Parathyroid adenoma (tissue), 2 donors: ENCODE data around the gene UBTD1.

ENCODE experiments used
- H2AFZ ChIP-seq: fragments of 300-600 bp; sonication (generic); one replicate; pipeline ENCODE4 v1.7.0; 2017; ENCODE audit warnings: antibody characterized with exemption, mild to moderate bottlenecking
- H3K27ac ChIP-seq: fragments of 300-600 bp; sonication (generic); one replicate; pipeline ENCODE4 v1.7.0; 2017
- H3K27me3 ChIP-seq: fragments of 300-600 bp; sonication (generic); one replicate; pipeline ENCODE4 v1.7.0; 2017; ENCODE audit warnings: low read length; ENCODE audit not compliant: control insufficient read depth, insufficient read depth
- H3K36me3 ChIP-seq: fragments of 300-600 bp; sonication (generic); one replicate; pipeline ENCODE4 v1.7.0; 2017; ENCODE audit warnings: low read length; ENCODE audit not compliant: control insufficient read depth, insufficient read depth
- H3K4me1 ChIP-seq: fragments of 300-600 bp; sonication (generic); one replicate; pipeline ENCODE4 v1.7.0; 2017; ENCODE audit warnings: control low read depth
- H3K4me2 ChIP-seq: fragments of 300-600 bp; sonication (generic); one replicate; pipeline ENCODE4 v1.7.0; 2017; ENCODE audit warnings: low read length
- H3K4me3 ChIP-seq: fragments of 300-600 bp; sonication (generic); one replicate; pipeline ENCODE4 v1.7.0; 2017; ENCODE audit warnings: low read depth, low read length
- H3K79me2 ChIP-seq: fragments of 300-600 bp; sonication (generic); one replicate; pipeline ENCODE4 v1.7.0; 2017; ENCODE audit warnings: control low read depth
- H3K9ac ChIP-seq: fragments of 300-600 bp; sonication (generic); one replicate; pipeline ENCODE4 v1.7.0; 2017; ENCODE audit warnings: mild to moderate bottlenecking
- H3K9me3 ChIP-seq: fragments of 300-600 bp; sonication (generic); one replicate; pipeline ENCODE4 v1.7.0; 2017; ENCODE audit warnings: low read length; ENCODE audit not compliant: control insufficient read depth
- CTCF ChIP-seq: fragments of 300-600 bp; sonication (generic); IDR thresholded peaks from one replicate; pipeline ENCODE4 v1.7.0; 2017; ENCODE audit warnings: antibody characterized with exemption, mild to moderate bottlenecking
- donor health status: primary hyperparathyroidism.

The UBTD1 gene

GRCh38 chr10:97596101-97597082 lies 97.7 kb downstream of the UBTD1 start:
- H3K4me3 ChIP-seq, result no peak overlapping the region
- H3K9ac ChIP-seq, result no peak overlapping the region

GRCh38 chr10:97597778-97598177 lies 99.1 kb downstream of the UBTD1 start:
- no peak overlapping the region for H3K4me3 ChIP-seq
- no peaks in the 10 kb centered on the region for H3K27me3 ChIP-seq
- no peaks in the 10 kb centered on the region for H3K36me3 ChIP-seq
- no peak overlapping the region for H3K4me2 ChIP-seq
- H2AFZ ChIP-seq, result no peak overlapping the region
- no peak overlapping the region for H3K9ac ChIP-seq
- no peak overlapping the region for H3K27ac ChIP-seq
- H3K9me3 ChIP-seq, result no peaks in the 10 kb centered on the region
- H3K4me1 ChIP-seq, result no peaks in the 10 kb centered on the region
- peaks cover 3% of the 10 kb centered on the region for H3K79me2 ChIP-seq
- TF ChIP-seq CTCF, result no peak

More at GRCh38 chr10:97596101-97597082, 97.7 kb downstream of the UBTD1 start:
- TF ChIP-seq CTCF, result no peak
- Histone ChIP-seq H2AFZ (no peak overlapping the region), H3K79me2 (peaks cover 3% of the 10 kb centered on the region), H3K4me2 (no peak overlapping the region), H3K27ac (no peak overlapping the region), H3K36me3 (no peaks in the 10 kb centered on the region), H3K4me1 (no peaks in the 10 kb centered on the region), H3K27me3 (no peaks in the 10 kb centered on the region), H3K9me3 (no peaks in the 10 kb centered on the region)

GRCh38 chr10:97598407-97599271 lies 99.9 kb downstream of the UBTD1 start:
- Histone ChIP-seq H3K4me2 (no peak overlapping the region), H3K27me3 (no peaks in the 10 kb centered on the region), H3K79me2 (peaks cover 3% of the 10 kb centered on the region), H3K4me1 (no peaks in the 10 kb centered on the region), H3K27ac (no peak overlapping the region), H3K9me3 (no peaks in the 10 kb centered on the region), H3K9ac (no peak overlapping the region), H3K4me3 (no peak overlapping the region), H2AFZ (no peak overlapping the region), H3K36me3 (no peaks in the 10 kb centered on the region)
- no peak for TF ChIP-seq CTCF

GRCh38 chr10:97599272-97599619 lies 100.5 kb downstream of the UBTD1 start:
- Histone ChIP-seq H3K27ac (no peak overlapping the region), H3K4me3 (no peak overlapping the region), H3K4me2 (no peak overlapping the region), H3K9ac (no peak overlapping the region), H2AFZ (no peak overlapping the region), H3K27me3 (no peaks in the 10 kb centered on the region), H3K4me1 (no peaks in the 10 kb centered on the region), H3K79me2 (peaks cover 3% of the 10 kb centered on the region), H3K9me3 (no peaks in the 10 kb centered on the region), H3K36me3 (no peaks in the 10 kb centered on the region)
- TF ChIP-seq CTCF, result no peak
